ENCODE measurements around the gene THOC6. TPM values are rescaled to one million over a fixed set of nuclear protein-coding genes. Genes with fewer than 3 reads are reported as not detected.
A peak's percentile ranks its signal among the peaks of the same experiment; 100 is the strongest.

THOC6 gene
- total and polyA plus RNA-seq, 9 of the 15 experiments (the other 6 are each of a cell fraction or from before 2014, with no cell fraction given), result 2.5 to 65.4 (median 42.3) TPM

GRCh38 chr16:3004781-3005284 is 19.0 kb upstream of the THOC6 start (continued):
- TF ChIP-seq HBP1 (CRISPR knock-in tag; IDR thresholded peaks at IDR 0.05) (no peak), FOSL1 (tag; conservative IDR thresholded peaks at IDR 0.05) (peak; percentile 32; the same call in 1 of the 2 replicates), STAT5B (CRISPR knock-in tag; IDR thresholded peaks at IDR 0.05) (no peak), E4F1 (CRISPR knock-in tag; IDR thresholded peaks at IDR 0.05; ENCODE audit: borderline replicate concordance) (no peak), MXD1 (CRISPR knock-in tag; IDR thresholded peaks at IDR 0.05; ENCODE audit: borderline replicate concordance, poor library complexity, severe bottlenecking) (no peak), L3MBTL2 (IDR thresholded peaks at IDR 0.05) (peak; percentile 79), RB1 (IDR thresholded peaks at IDR 0.05; ENCODE audit: low read depth) (peak; percentile 8; the same call in 1 of the 2 replicates), RHOXF2B (CRISPR knock-in tag; conservative IDR thresholded peaks at IDR 0.05) (no peak), ZNF175 (CRISPR knock-in tag; IDR thresholded peaks at IDR 0.05; ENCODE audit: low read depth) (no peak), CREB3 (tag; conservative IDR thresholded peaks at IDR 0.05; ENCODE audit: low read depth) (no peak), SMARCA4 (IDR thresholded peaks at IDR 0.05) (peak; percentile 57), NBN (IDR thresholded peaks at IDR 0.05; ENCODE audit: low read depth) (0 out of 2 replicates have a peak, but pooled peaks have one; percentile 37), ZNF589 (CRISPR knock-in tag; IDR thresholded peaks at IDR 0.05; ENCODE audit: low read depth) (no peak), NFIC (IDR thresholded peaks at IDR 0.05) (no peak), NELFE (IDR thresholded peaks at IDR 0.05; ENCODE audit: insufficient read depth, insufficient read length) (no peak), POU5F1 (IDR thresholded peaks at IDR 0.05; ENCODE audit: borderline replicate concordance, low read depth, low read length, partially characterized antibody) (no peak), KDM4B (IDR thresholded peaks at IDR 0.05; ENCODE audit: borderline replicate concordance in 2 of 2, low read depth in 1 of 2) (no peak), SREBF2 (CRISPR knock-in tag; IDR thresholded peaks at IDR 0.05) (no peak), VEZF1 (CRISPR knock-in tag; IDR thresholded peaks at IDR 0.05) (peak; percentile 80), ZNF444 (CRISPR knock-in tag; IDR thresholded peaks at IDR 0.05) (no peak), SP1 (CRISPR knock-in tag; IDR thresholded peaks at IDR 0.05) (peak; percentile 32; the same call in 1 of the 2 replicates), ATF7 (IDR thresholded peaks at IDR 0.05) (0 out of 2 replicates have a peak, but pooled peaks have one; percentile 29), ZBTB17 (CRISPR knock-in tag; IDR thresholded peaks at IDR 0.05) (no peak)

All from K562 (cell line).